ENCODE measurements around the gene TUBB3. TPM values are rescaled to one million over a fixed set of nuclear protein-coding genes. Genes with fewer than 3 reads are reported as not detected.

TUBB3 gene
- total RNA-seq, 2 experiments from 2014 or later: 0.27 to 1.2 TPM

- Mint-ChIP-seq H3K4me1 (ENCODE audit: low read depth) (peaks cover 24% of the 10 kb centered on the region), H3K27ac (no peak overlapping the region), H3K4me3 (no peak overlapping the region), H3K36me3 (ENCODE audit: low read depth) (peaks cover 14% of the 10 kb centered on the region), H3K27me3 (peaks cover 15% of the 10 kb centered on the region), H3K9me3 (no peaks in the 10 kb centered on the region)
- ChIA-PET POLR2A (no interaction called here), CTCF (no interaction called here)
- ATAC-seq: no peak
- intact Hi-C loops (cut with micrococcal nuclease): no loop called here
- TF ChIP-seq, protein P1, sequence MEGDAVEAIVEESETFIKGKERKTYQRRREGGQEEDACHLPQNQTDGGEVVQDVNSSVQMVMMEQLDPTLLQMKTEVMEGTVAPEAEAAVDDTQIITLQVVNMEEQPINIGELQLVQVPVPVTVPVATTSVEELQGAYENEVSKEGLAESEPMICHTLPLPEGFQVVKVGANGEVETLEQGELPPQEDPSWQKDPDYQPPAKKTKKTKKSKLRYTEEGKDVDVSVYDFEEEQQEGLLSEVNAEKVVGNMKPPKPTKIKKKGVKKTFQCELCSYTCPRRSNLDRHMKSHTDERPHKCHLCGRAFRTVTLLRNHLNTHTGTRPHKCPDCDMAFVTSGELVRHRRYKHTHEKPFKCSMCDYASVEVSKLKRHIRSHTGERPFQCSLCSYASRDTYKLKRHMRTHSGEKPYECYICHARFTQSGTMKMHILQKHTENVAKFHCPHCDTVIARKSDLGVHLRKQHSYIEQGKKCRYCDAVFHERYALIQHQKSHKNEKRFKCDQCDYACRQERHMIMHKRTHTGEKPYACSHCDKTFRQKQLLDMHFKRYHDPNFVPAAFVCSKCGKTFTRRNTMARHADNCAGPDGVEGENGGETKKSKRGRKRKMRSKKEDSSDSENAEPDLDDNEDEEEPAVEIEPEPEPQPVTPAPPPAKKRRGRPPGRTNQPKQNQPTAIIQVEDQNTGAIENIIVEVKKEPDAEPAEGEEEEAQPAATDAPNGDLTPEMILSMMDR (IDR thresholded peaks at IDR 0.05): no peak
- no peak for DNase-seq
Measured at GRCh38 chr16:89915303-89916232, 7.6 kb upstream of the TUBB3 start.

- Mint-ChIP-seq H3K27ac (peak overlapping the region; percentile 49), H3K27me3 (peaks cover 28% of the 10 kb centered on the region), H3K4me3 (peak overlapping the region; percentile 57), H3K4me1 (ENCODE audit: low read depth) (peaks cover 45% of the 10 kb centered on the region), H3K36me3 (ENCODE audit: low read depth) (peaks cover 9% of the 10 kb centered on the region), H3K9me3 (no peaks in the 10 kb centered on the region)
- TF ChIP-seq, protein P1 (IDR thresholded peaks at IDR 0.05): no peak
- POLR2A ChIA-PET: interaction anchor here (0.7 to 1.8 kb wide), 5 partner anchors 10 to 157 kb away, joined by 3 to 4 read pairs (median 3); no protein-coding TSS in a partner anchor
- intact Hi-C loops (cut with micrococcal nuclease): no loop called here
- ATAC-seq: peak; percentile 65
- peak; percentile 88 for DNase-seq
- CTCF ChIA-PET: interaction anchor here (0.6 to 2.0 kb wide), 6 partner anchors 9 to 218 kb away, joined by 3 to 16 read pairs (median 4); no protein-coding TSS in a partner anchor
Measured at GRCh38 chr16:89917773-89918452, 5.2 kb upstream of the TUBB3 start.

DNA sequence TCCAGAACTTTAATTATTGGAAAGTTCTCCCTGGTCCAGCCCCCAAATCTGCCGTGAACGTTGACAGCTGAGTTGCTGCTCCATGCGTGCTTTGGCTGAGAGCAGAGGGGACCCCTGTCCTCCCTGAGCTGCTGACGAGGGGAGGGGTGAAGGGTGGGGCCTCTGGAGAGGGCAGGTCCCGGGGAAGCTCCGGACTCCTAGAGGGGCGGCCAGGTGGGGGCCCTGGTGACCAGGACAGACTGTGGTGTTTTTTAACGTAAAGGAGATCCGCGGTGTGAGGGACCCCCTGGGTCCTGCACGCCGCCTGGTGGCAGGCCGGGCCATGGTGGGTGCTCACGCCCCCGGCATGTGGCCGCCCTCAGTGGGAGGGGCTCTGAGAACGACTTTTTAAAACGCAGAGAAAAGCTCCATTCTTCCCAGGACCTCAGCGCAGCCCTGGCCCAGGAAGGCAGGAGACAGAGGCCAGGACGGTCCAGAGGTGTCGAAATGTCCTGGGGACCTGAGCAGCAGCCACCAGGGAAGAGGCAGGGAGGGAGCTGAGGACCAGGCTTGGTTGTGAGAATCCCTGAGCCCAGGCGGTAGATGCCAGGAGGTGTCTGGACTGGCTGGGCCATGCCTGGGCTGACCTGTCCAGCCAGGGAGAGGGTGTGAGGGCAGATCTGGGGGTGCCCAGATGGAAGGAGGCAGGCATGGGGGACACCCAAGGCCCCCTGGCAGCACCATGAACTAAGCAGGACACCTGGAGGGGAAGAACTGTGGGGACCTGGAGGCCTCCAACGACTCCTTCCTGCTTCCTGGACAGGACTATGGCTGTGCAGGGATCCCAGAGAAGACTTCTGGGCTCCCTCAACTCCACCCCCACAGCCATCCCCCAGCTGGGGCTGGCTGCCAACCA, 4.4 kb upstream of the TUBB3 start, which contains the start of gene MC1R:
Gene MC1R, plus strand, starts transcription at position 410 of the 895 bp plus-strand sequence. Its CDS starts 397 bp downstream, at position 807.
- POLR2A ChIA-PET: interaction anchor here (0.5 to 1.8 kb wide), 8 partner anchors 10 to 158 kb away, joined by 3 to 9 read pairs (median 4); no protein-coding TSS in a partner anchor
- Mint-ChIP-seq H3K4me1 (ENCODE audit: low read depth) (peaks cover 45% of the 10 kb centered on the region), H3K27me3 (peaks cover 28% of the 10 kb centered on the region), H3K9me3 (no peaks in the 10 kb centered on the region), H3K27ac (peak within 1 kb of the TSS; percentile 49), H3K36me3 (ENCODE audit: low read depth) (peaks cover 5% of the 10 kb centered on the region), H3K4me3 (peak within 1 kb of the TSS; percentile 57)
- CTCF ChIA-PET: interaction anchor here (1.0 to 2.0 kb wide), 4 partner anchors 9 to 213 kb away, joined by 3 to 16 read pairs (median 5); no protein-coding TSS in a partner anchor
- TF ChIP-seq, protein P1 (IDR thresholded peaks at IDR 0.05): peak; percentile 69
- intact Hi-C loops (cut with micrococcal nuclease): no loop called here
- DNase-seq (peak; percentile 62), ATAC-seq (peak; percentile 43)

DNA sequence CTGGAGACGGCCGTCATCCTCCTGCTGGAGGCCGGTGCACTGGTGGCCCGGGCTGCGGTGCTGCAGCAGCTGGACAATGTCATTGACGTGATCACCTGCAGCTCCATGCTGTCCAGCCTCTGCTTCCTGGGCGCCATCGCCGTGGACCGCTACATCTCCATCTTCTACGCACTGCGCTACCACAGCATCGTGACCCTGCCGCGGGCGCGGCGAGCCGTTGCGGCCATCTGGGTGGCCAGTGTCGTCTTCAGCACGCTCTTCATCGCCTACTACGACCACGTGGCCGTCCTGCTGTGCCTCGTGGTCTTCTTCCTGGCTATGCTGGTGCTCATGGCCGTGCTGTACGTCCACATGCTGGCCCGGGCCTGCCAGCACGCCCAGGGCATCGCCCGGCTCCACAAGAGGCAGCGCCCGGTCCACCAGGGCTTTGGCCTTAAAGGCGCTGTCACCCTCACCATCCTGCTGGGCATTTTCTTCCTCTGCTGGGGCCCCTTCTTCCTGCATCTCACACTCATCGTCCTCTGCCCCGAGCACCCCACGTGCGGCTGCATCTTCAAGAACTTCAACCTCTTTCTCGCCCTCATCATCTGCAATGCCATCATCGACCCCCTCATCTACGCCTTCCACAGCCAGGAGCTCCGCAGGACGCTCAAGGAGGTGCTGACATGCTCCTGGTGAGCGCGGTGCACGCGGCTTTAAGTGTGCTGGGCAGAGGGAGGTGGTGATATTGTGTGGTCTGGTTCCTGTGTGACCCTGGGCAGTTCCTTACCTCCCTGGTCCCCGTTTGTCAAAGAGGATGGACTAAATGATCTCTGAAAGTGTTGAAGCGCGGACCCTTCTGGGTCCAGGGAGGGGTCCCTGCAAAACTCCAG, 3.4 kb upstream of the TUBB3 start:
- ChIA-PET CTCF (interaction anchor here (1.1 to 1.9 kb wide), 3 partner anchors 10 to 162 kb away, joined by 3 to 16 read pairs (median 3); no protein-coding TSS in a partner anchor), POLR2A (interaction anchor here (1.3 kb wide), 3 partner anchors 11 to 53 kb away, joined by 4 to 9 read pairs (median 4); no protein-coding TSS in a partner anchor)
- Mint-ChIP-seq H3K9me3 (no peaks in the 10 kb centered on the region), H3K4me3 (no peak overlapping the region), H3K4me1 (ENCODE audit: low read depth) (peaks cover 45% of the 10 kb centered on the region), H3K27ac (no peak overlapping the region), H3K27me3 (peaks cover 36% of the 10 kb centered on the region), H3K36me3 (ENCODE audit: low read depth) (no peaks in the 10 kb centered on the region)
- TF ChIP-seq, protein P1 (IDR thresholded peaks at IDR 0.05): no peak
- intact Hi-C loops (cut with micrococcal nuclease): no loop called here
- ATAC-seq (no peak), DNase-seq (no peak)
